PC-9 (cell line): Measurements from ENCODE around the gene EHMT1. TPM values are rescaled to one million over a fixed set of nuclear protein-coding genes. Genes with fewer than 3 reads are reported as not detected.

Source experiments
- BruUV-seq: library from RNA; stranded (reverse); fragments of 400-500 nt; replicated peaks from 2 replicates; lab custom pipeline; 2021; lab: Mats Ljungman, UMichigan
- CTCF ChIA-PET: fragments of 300-600 bp; sonication (Branson Sonifier 250); formaldehyde crosslinking; loops from one replicate; lab custom pipeline; 2022; ENCODE audit warnings: antibody characterized with exemption; lab: Charles Lee
- POLR2A ChIA-PET: fragments of 300-600 bp; sonication (Branson Sonifier 250); formaldehyde crosslinking; loops from one replicate; lab custom pipeline; 2022; ENCODE audit warnings: antibody characterized with exemption; ENCODE audit not compliant: unreplicated experiment; lab: Charles Lee
- DNase-seq, 2 experiments: peaks; one replicate each; pipeline versions ENCODE4 v3.0.0 to v3.0.0-alpha.2; 2015 to 2022; ENCODE audit warnings: mixed read lengths in 1 of 2
- H2AFZ ChIP-seq: fragments of 200-600 bp; sonication (generic); 2 replicates; pipeline ENCODE4 v1.8.1; 2017; ENCODE audit warnings: antibody characterized with exemption
- H3F3A ChIP-seq: fragments of 200-600 bp; sonication (generic); 2 replicates; pipeline ENCODE4 v1.8.1; 2017; ENCODE audit warnings: antibody characterized with exemption, mild to moderate bottlenecking, low read depth; ENCODE audit not compliant: insufficient read depth
- H3K27ac ChIP-seq: fragments of 200-600 bp; sonication (generic); 2 replicates; pipeline ENCODE4 v1.6.1; 2016; ENCODE audit warnings: mixed run types
- H3K27me3 ChIP-seq: fragments of 200-600 bp; sonication (generic); 2 replicates; pipeline ENCODE4 v1.6.1; 2016; ENCODE audit warnings: low read depth, mixed run types; ENCODE audit not compliant: insufficient read depth
- H3K36me3 ChIP-seq: fragments of 200-600 bp; sonication (generic); 2 replicates; pipeline ENCODE4 v1.6.1; 2016; ENCODE audit warnings: low read depth, mixed run types
- H3K4me1 ChIP-seq: fragments of 200-600 bp; sonication (generic); replicated peaks from 2 replicates; pipeline ENCODE4 v1.6.1; 2016; ENCODE audit warnings: mixed run types; ENCODE audit not compliant: insufficient read depth
- H3K4me2 ChIP-seq: fragments of 200-600 bp; sonication (generic); 2 replicates; pipeline ENCODE4 v1.6.1; 2017; ENCODE audit warnings: mixed run types
- H3K4me3 ChIP-seq: fragments of 200-600 bp; sonication (generic); 2 replicates; pipeline ENCODE4 v1.6.1; 2016; ENCODE audit warnings: mixed run types
- H3K79me2 ChIP-seq: fragments of 200-600 bp; sonication (generic); 2 replicates; pipeline ENCODE4 v1.6.1; 2017; ENCODE audit warnings: low read depth, mixed run types
- H3K9me2 ChIP-seq: fragments of 200-600 bp; sonication (generic); 2 replicates; pipeline ENCODE4 v1.8.1; 2017; ENCODE audit warnings: mild to moderate bottlenecking; ENCODE audit not compliant: insufficient read depth
- H3K9me3 ChIP-seq: fragments of 200-600 bp; sonication (generic); 2 replicates; pipeline ENCODE4 v1.8.1; 2016; ENCODE audit warnings: low read depth; ENCODE audit not compliant: insufficient read depth
- H4K20me1 ChIP-seq: fragments of 200-600 bp; sonication (generic); 2 replicates; pipeline ENCODE4 v1.8.1; 2017; ENCODE audit not compliant: insufficient read depth
- EZH2 ChIP-seq: fragments of 200-600 bp; sonication (generic); IDR thresholded peaks from 2 replicates; pipeline ENCODE4 v1.8.0; 2017; ENCODE audit warnings: antibody characterized with exemption, low read depth
- intact Hi-C: fragments of 100-400 bp; cut with micrococcal nuclease; formaldehyde crosslinking; loops from one replicate; pipeline ENCODE4 v1.10.0; 2022; ENCODE audit not compliant: unreplicated experiment
- total RNA-seq: library from RNA; stranded (reverse); gene quantifications from 2 replicates; pipeline ENCODE4 v1.2.3, GENCODE V29; 2021
- TF ChIP-seq, protein P1 (sequence below): fragments of 200-600 bp; sonication (generic); conservative IDR thresholded peaks from 2 replicates; pipeline ENCODE4 v1.6.1; 2017; ENCODE audit warnings: mixed run types, antibody characterized with exemption, mild to moderate bottlenecking, moderate library complexity

The EHMT1 gene
- total RNA-seq, 1 experiment from 2014 or later, result 116 TPM

GRCh38 chr9:137709411-137710101 lies 90.8 kb downstream of the EHMT1 start:
- Histone ChIP-seq H3K27ac (no peak overlapping the region), H4K20me1 (peaks cover 56% of the 10 kb centered on the region), H3K79me2 (peaks cover 33% of the 10 kb centered on the region), H2AFZ (no peak overlapping the region), H3K9me2 (no peaks in the 10 kb centered on the region), H3F3A (peaks cover 7% of the 10 kb centered on the region; the same call in 1 of the 2 replicates), H3K27me3 (no peaks in the 10 kb centered on the region), H3K4me1 (no peaks in the 10 kb centered on the region), H3K9me3 (no peaks in the 10 kb centered on the region), H3K4me2 (no peak overlapping the region), H3K4me3 (no peak overlapping the region), H3K36me3 (peaks cover under 1% of the 10 kb centered on the region; the same call in 1 of the 2 replicates)
- CTCF ChIA-PET, result no interaction called here
- no peak for TF ChIP-seq EZH2
- TF ChIP-seq, protein P1, sequence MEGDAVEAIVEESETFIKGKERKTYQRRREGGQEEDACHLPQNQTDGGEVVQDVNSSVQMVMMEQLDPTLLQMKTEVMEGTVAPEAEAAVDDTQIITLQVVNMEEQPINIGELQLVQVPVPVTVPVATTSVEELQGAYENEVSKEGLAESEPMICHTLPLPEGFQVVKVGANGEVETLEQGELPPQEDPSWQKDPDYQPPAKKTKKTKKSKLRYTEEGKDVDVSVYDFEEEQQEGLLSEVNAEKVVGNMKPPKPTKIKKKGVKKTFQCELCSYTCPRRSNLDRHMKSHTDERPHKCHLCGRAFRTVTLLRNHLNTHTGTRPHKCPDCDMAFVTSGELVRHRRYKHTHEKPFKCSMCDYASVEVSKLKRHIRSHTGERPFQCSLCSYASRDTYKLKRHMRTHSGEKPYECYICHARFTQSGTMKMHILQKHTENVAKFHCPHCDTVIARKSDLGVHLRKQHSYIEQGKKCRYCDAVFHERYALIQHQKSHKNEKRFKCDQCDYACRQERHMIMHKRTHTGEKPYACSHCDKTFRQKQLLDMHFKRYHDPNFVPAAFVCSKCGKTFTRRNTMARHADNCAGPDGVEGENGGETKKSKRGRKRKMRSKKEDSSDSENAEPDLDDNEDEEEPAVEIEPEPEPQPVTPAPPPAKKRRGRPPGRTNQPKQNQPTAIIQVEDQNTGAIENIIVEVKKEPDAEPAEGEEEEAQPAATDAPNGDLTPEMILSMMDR, result no peak
- intact Hi-C loops, result no loop called here
- DNase-seq, result no peak
- POLR2A ChIA-PET, result no interaction called here
- BruUV-seq, result no TSS peak

DNA sequence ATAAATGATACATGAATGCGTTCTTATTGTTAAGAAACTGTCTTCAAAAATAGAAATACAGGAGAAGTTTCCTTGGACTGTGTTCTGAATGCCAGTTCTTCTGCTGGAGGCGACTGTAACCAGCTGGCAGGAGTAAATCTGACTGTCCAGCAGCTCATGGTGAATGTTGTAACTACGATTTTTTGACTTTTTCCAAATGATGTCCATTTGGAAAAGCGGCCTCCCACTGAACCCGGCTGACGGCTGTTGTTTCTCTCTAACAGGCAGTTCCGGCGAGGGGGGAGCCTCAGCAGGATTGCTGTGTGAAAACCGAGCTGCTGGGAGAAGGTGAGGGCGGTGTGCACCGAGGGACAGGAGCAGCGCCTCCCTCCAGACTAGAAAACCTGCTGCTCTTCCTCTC lies 91.9 kb downstream of the EHMT1 start:
- intact Hi-C loops, result no loop called here
- no TSS peak for BruUV-seq
- Histone ChIP-seq H4K20me1 (peaks cover 53% of the 10 kb centered on the region), H3K4me3 (no peak overlapping the region), H3K79me2 (peaks cover 36% of the 10 kb centered on the region), H3K36me3 (peaks cover 8% of the 10 kb centered on the region; the same call in 1 of the 2 replicates), H3K4me2 (no peak overlapping the region), H3K9me2 (no peaks in the 10 kb centered on the region), H3K27ac (no peak overlapping the region), H2AFZ (no peak overlapping the region), H3K4me1 (no peaks in the 10 kb centered on the region), H3F3A (peaks cover 12% of the 10 kb centered on the region; the same call in 1 of the 2 replicates), H3K27me3 (no peaks in the 10 kb centered on the region), H3K9me3 (no peaks in the 10 kb centered on the region)
- POLR2A ChIA-PET, result no interaction called here
- TF ChIP-seq, protein P1, result no peak
- TF ChIP-seq EZH2, result no peak
- no peak for DNase-seq
- CTCF ChIA-PET, result no interaction called here

GRCh38 chr9:137711678-137712105 lies 92.9 kb downstream of the EHMT1 start:
- ChIA-PET POLR2A (no interaction called here), CTCF (interaction anchor here (0.6 kb wide), 1 partner anchor 1072 kb away, joined by 4 read pairs; no protein-coding TSS in a partner anchor)
- H3K27ac ChIP-seq, result no peak overlapping the region
- peaks cover 47% of the 10 kb centered on the region for H4K20me1 ChIP-seq
- H3K79me2 ChIP-seq, result peaks cover 35% of the 10 kb centered on the region
- no peaks in the 10 kb centered on the region for H3K9me2 ChIP-seq
- no peak overlapping the region for H3K4me2 ChIP-seq
- intact Hi-C loops, result no loop called here
- no TSS peak for BruUV-seq
- peaks cover 12% of the 10 kb centered on the region; the same call in 1 of the 2 replicates for H3F3A ChIP-seq
- no peak overlapping the region for H2AFZ ChIP-seq
- no peak overlapping the region for H3K4me3 ChIP-seq
- no peaks in the 10 kb centered on the region for H3K4me1 ChIP-seq
- no peaks in the 10 kb centered on the region for H3K27me3 ChIP-seq
- DNase-seq, result no peak
- TF ChIP-seq EZH2, result no peak
- TF ChIP-seq, protein P1, result no peak
- peaks cover 8% of the 10 kb centered on the region; the same call in 1 of the 2 replicates for H3K36me3 ChIP-seq
- no peaks in the 10 kb centered on the region for H3K9me3 ChIP-seq
